NCI-H2196 (cell line): ENCODE results near the gene CHKA.
A peak's percentile ranks its signal among the peaks of the same experiment; 100 is the strongest.

Experiments
- DNase-seq: peaks from one replicate; lab custom pipeline; 2025; ENCODE audit not compliant: unreplicated experiment; lab: John Stamatoyannopoulos, UW

CHKA gene

GRCh38 chr11:68033708-68034045 lies 87.5 kb downstream of the CHKA start:
- DNase-seq, result no peak

DNA sequence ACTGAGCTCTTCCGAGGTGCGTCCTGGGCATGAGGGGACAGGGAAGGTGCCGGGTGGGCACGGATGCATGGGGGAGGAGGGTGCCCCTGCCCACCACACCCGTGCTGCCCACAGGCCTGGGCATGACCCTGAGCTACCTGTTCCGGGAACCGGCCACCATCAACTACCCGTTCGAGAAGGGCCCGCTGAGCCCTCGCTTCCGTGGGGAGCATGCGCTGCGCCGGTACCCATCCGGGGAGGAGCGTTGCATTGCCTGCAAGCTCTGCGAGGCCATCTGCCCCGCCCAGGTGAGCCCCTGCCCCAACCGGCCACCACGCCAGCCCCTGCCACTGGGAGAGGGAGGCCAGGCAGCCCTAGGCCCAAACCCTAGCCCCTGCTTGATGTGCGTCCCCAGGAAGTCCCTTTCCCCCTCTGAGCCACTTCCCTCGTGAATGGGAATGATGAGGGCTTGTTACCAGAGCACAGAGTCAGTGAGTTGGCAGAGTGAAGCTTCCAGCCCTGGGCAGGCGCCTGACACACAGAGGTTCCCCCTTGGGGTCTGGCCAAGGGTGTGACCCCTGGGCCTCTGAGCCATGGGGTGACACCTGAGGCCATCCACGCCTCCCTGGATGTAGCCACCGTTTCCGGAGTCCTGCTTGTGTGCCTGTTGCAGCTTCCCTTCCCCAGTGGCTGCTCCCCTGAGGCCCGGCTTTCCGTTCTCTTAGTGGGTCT lies 88.0 kb downstream of the CHKA start:
- DNase-seq, result no peak

DNA sequence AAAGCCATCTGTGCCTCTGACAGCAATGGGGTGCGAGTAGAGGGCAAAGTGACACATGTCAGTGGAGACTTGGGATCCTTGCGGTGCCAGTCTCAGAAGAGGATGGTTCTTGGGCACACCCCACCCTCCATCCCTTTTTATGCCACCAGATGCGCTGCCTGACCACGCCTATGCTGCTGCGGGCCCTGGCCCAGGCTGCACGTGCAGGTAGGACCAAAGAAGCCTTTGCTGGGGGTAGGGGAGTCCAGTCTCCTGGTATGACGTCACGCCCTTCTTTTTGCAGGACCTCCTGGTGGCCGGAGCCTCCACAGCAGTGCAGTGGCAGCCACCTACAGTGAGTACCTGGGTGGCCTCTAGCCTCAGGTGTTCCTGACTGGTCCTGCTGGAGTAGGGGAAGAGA lies 89.2 kb downstream of the CHKA start:
- DNase-seq, result no peak

- DNase-seq, result no peak
These were observed 90.1 kb downstream of the CHKA start for GRCh38 chr11:68031144-68031464.

- peak; percentile 97 for DNase-seq
These were observed 90.7 kb downstream of the CHKA start, which contains the start of gene NDUFS8 for GRCh38 chr11:68030318-68031143. Gene NDUFS8 (plus strand): TSS chr11:68030681. CDS start chr11:68032152, 1,471 bp downstream.

GRCh38 chr11:68028802-68029545 lies 92.2 kb downstream of the CHKA start:
- no peak for DNase-seq

DNA sequence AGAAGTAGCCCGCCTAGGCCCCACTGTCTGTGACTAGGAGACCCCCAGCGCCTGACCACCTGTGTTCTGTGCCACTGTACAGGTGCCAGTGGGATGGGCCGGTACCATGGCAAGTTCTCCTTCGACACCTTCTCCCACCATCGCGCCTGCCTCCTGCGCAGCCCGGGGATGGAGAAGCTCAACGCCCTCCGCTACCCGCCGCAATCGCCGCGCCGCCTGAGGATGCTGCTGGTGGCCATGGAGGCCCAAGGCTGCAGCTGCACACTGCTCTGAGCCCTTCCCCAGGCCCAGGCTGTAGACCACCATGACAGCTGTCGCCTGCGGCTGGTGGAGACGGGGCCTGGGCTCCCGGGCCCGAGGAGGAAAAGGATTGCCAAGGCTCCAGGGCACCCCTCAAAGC lies 93.5 kb downstream of the CHKA start:
- no peak for DNase-seq

DNA sequence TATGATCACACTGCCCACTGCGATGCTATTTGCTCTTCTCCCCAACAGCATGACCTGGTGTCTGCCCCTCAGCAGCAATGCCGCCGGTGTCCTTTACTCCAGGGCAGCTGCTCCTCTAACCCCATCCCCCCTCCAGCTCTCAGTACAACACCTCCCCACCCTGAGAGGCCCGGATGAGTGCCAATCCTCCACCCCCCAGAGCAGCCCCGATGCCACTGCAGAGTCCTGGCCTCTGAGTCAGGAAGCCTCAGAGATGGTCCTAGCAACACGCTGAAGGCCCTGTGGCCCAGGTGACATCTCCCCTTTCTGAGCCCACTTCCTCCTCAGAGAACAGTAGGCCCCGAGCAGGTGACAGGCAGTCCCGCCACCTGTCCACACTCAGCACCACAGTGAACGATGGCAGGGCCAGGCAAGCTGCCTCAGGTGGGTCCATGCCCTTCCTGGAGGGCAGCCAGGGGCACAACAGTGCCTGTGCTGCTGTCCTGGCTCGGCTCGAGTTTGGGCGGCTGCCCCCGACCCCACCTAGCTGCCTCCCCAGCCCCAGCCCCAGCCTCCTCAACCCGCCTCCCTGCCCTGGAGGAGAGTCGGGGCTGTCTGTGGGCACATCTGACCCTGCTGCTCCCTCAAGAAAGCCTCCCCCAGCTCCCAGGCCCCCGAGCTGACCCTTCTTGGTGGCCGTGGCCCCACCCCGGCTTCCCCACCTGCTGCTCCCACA lies 94.6 kb downstream of the CHKA start:
- DNase-seq, result peak; percentile 51

GRCh38 chr11:68025047-68025446 lies 96.1 kb downstream of the CHKA start:
- DNase-seq, result no peak

GRCh38 chr11:68024508-68024907 lies 96.7 kb downstream of the CHKA start:
- DNase-seq, result no peak

DNA sequence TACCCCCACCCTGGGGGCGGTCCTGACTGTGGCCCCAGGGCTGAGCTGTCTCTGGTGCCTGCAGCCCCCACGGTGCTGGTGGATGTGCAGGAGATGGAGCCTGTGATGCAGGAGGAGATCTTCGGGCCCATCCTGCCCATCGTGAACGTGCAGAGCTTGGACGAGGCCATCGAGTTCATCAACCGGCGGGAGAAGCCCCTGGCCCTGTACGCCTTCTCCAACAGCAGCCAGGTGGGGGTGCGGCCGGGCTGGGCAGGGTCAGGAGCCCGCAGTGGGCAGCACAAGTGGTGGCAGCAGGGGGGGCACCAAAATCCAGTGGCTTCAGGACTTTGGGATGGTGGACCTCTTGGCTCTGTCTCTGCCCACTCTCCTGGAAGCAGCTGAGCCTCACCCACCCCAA lies 98.7 kb downstream of the CHKA start:
- no peak for DNase-seq

DNA sequence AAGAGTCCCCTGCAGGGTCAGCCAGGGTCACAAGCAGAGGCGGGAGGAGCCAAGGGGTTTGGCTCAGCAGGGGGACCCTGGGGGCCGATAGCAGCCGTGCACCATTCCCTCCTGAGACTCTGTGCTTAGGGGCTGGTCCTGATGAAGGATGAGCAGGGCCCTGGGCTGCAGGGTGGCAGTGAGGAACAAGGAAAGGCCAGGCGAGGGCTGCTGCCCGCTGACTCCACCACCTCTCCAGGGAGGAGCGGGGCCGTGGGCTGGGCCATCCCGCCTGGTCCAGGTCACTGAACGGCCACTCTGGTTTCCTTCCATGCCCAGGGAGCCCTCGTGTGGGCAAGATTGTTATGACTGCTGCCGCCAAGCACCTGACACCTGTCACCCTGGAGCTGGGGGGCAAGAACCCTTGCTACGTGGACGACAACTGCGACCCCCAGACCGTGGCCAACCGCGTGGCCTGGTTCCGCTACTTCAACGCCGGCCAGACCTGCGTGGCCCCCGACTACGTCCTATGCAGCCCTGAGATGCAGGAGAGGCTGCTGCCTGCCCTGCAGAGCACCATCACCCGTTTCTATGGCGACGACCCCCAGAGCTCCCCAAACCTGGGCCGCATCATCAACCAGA lies 99.9 kb downstream of the CHKA start:
- peak; percentile 29 for DNase-seq

GRCh38 chr11:68020575-68020974 lies 100.6 kb downstream of the CHKA start:
- DNase-seq, result no peak

GRCh38 chr11:68019486-68019885 lies 101.7 kb downstream of the CHKA start:
- no peak for DNase-seq

DNA sequence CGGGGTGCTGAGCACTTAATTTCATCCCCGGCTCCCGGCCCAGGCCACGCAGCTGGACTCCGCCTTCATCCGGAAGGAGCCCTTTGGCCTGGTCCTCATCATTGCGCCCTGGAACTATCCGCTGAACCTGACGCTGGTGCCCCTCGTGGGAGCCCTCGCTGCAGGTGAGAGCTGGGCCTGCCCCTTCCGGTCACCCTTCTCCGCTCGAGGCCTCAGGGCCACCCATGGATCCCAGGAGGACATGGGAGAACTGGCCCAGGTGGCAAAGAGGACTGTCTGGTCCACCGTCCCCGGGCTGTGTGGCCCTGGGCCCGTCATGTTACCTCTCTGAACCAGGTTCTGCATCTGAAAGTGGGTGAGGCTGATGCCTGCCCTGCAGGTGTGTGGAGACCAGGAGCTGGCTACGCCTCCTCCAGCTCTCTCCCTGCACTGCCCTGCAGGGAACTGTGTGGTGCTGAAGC lies 102.4 kb downstream of the CHKA start:
- no peak for DNase-seq

- no peak for DNase-seq
These were observed 103.0 kb downstream of the CHKA start for GRCh38 chr11:68017980-68018729.

DNA sequence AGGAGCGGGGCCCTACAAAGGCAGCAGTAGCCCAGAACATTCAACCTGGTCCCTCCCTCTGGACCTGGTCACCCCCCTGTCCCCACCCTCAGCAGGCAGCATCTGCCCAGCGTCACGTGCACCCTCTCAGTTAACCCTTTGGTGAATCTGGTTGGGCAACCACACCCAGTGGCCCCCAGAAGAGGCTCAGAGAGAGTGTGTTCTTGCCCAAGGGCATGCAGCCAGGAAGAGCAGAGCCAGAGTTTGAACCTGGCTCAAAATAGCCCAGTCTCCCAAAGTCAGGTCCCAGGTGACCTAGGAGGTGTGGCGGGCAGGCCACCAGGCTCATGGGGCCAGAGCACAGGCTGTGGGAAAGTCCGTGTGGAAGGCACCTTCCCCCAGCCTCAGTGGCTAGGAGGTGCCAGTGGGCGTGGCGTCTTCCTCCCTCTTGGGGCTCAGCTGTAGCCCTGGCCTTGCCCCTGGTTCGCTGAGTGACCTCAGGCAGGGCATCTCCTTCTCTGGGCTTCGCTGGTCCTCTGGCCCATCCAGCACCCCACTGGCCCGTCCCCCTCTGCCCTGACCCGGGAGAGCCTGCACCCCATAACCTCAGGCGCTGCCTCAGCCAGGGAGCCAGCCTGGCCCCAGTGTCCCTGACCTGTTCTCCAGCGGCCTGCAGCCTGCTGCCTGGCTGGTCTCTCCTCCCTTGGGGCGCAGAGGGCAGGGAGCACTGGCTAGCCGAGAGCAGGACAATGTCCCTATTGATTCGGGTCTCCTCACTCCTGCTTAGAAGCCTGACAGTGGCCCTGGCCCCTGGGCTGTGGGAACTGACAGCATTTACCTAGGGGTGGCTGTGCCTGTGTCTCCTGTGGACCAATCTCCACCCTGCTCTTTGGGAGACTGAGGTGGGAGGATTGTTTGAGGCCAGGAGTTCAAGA lies 104.0 kb downstream of the CHKA start:
- DNase-seq, result no peak

GRCh38 chr11:68016161-68016903 lies 104.9 kb downstream of the CHKA start:
- no peak for DNase-seq
